HEK293T (cell line): Measurements from ENCODE around the gene DLEU7.

Experiments used
- CTCF ChIA-PET: fragments of 350-600 bp; formaldehyde crosslinking; extraction: SDS; loops from one replicate; lab custom pipeline; 2021; ENCODE audit warnings: antibody characterized with exemption, inconsistent platforms; lab: Yijun Ruan, JAX
- POLR2A ChIA-PET: fragments of 350-600 bp; formaldehyde crosslinking; extraction: SDS; loops from one replicate; lab custom pipeline; 2020; ENCODE audit warnings: antibody characterized with exemption, inconsistent platforms; lab: Yijun Ruan, JAX
- DNase-seq: peaks from one replicate; pipeline ENCODE4 v3.0.0; 2012; ENCODE audit warnings: mixed read lengths; ENCODE audit errors: extremely low spot score
- ARNT ChIP-seq: fragments of 450-650 bp; IDR thresholded peaks from 2 replicates; pipeline ENCODE4 v1.6.1; 2017; ENCODE audit warnings: mild to moderate bottlenecking
- BHLHE40 ChIP-seq: fragments of 450-650 bp; IDR thresholded peaks from 2 replicates; pipeline ENCODE4 v1.6.1; 2016; ENCODE audit warnings: mild to moderate bottlenecking, moderate library complexity, borderline replicate concordance
- CTBP1 ChIP-seq: fragments of 450-650 bp; IDR thresholded peaks from 2 replicates; pipeline ENCODE4 v1.6.1; 2016; ENCODE audit warnings: borderline replicate concordance
- ELF4 ChIP-seq: fragments of 450-650 bp; IDR thresholded peaks from 2 replicates; pipeline ENCODE4 v1.6.1; 2017; ENCODE audit warnings: antibody characterized with exemption
- FOXA1 ChIP-seq: fragments of 450-650 bp; IDR thresholded peaks from 2 replicates; pipeline ENCODE4 v1.6.1; 2016; ENCODE audit warnings: mild to moderate bottlenecking
- FOXK2 ChIP-seq: fragments of 450-650 bp; IDR thresholded peaks from 2 replicates; pipeline ENCODE4 v1.6.1; 2016; ENCODE audit warnings: mild to moderate bottlenecking
- FOXM1 ChIP-seq: fragments of 450-650 bp; IDR thresholded peaks from 2 replicates; pipeline ENCODE4 v1.6.1; 2017; ENCODE audit warnings: mild to moderate bottlenecking, borderline replicate concordance
- HDGF ChIP-seq: fragments of 450-650 bp; IDR thresholded peaks from 2 replicates; pipeline ENCODE4 v1.6.1; 2017; ENCODE audit warnings: antibody characterized with exemption, borderline replicate concordance
- L3MBTL2 ChIP-seq: fragments of 450-650 bp; conservative IDR thresholded peaks from 2 replicates; pipeline ENCODE4 v1.6.1; 2016; ENCODE audit warnings: mild to moderate bottlenecking
- LEF1 ChIP-seq: fragments of 450-650 bp; IDR thresholded peaks from 2 replicates; pipeline ENCODE4 v1.6.1; 2017; ENCODE audit warnings: mild to moderate bottlenecking, borderline replicate concordance
- NFRKB ChIP-seq: fragments of 450-650 bp; IDR thresholded peaks from 2 replicates; pipeline ENCODE4 v1.6.1; 2016; ENCODE audit warnings: mild to moderate bottlenecking, moderate library complexity
- SP1 ChIP-seq: fragments of 450-650 bp; IDR thresholded peaks from 2 replicates; pipeline ENCODE4 v1.6.1; 2017
- SUZ12 ChIP-seq: fragments of 450-650 bp; IDR thresholded peaks from 2 replicates; pipeline ENCODE4 v1.6.1; 2016; ENCODE audit warnings: mild to moderate bottlenecking
- TARDBP ChIP-seq: fragments of 450-650 bp; IDR thresholded peaks from 2 replicates; pipeline ENCODE4 v1.6.1; 2016
- ZNF384 ChIP-seq: fragments of 450-650 bp; IDR thresholded peaks from 2 replicates; pipeline ENCODE4 v1.6.1; 2016
- TF ChIP-seq, protein P1 (sequence below): fragments of 450-650 bp; IDR thresholded peaks from 2 replicates; pipeline ENCODE4 v1.6.1; 2016

DLEU7 gene

DNA sequence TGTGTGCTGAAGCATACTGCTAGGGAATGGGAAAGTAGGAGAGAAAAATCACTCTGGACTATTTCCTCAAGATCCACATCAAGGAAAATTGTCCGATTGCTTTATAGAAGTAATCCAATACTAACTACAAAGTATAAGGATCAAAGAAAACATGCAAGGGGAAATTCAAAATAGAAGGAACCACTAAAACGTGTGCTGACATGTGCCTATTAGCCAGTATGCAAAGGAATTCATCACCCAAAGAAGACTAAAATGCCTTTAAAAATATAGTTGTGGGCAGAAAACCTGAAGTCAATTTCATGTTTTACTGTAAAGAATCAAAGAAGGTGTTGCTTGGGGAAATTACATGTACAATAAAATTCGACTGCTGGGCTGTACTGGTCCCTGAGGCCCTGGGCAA, 14.3 kb downstream of the DLEU7 start:
- DNase-seq = no peak
- no peak for TF ChIP-seq FOXK2
- CTCF ChIA-PET = no interaction called here
- POLR2A ChIA-PET = no interaction called here

DNA sequence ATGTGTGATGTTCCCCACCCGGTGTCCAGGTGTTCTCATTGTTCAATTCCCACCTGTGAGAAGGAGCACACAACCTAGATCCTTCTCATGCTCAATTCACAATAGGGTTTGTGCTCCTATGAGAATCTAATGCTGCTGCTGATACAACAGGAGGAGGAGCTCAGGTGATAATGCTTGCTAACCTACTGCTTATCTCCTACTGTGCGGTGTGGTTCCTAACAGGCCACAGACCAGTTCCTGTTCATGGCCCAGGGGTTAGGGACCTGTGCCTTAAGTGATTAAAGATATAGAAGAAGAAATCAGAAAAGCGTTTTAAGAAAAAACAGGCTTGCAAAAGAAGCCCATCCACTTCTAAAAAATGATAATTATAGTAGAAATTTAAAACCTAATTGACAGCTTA, 17.5 kb downstream of the DLEU7 start:
- POLR2A ChIA-PET = no interaction called here
- no peak for DNase-seq
- TF ChIP-seq FOXM1 (no peak), L3MBTL2 (no peak), TARDBP (no peak), HDGF (no peak), FOXK2 (no peak), CTBP1 (no peak), NFRKB (no peak), FOXA1 (no peak), BHLHE40 (no peak), ELF4 (no peak)
- TF ChIP-seq, protein P1, sequence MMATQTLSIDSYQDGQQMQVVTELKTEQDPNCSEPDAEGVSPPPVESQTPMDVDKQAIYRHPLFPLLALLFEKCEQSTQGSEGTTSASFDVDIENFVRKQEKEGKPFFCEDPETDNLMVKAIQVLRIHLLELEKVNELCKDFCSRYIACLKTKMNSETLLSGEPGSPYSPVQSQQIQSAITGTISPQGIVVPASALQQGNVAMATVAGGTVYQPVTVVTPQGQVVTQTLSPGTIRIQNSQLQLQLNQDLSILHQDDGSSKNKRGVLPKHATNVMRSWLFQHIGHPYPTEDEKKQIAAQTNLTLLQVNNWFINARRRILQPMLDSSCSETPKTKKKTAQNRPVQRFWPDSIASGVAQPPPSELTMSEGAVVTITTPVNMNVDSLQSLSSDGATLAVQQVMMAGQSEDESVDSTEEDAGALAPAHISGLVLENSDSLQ = no peak
- CTCF ChIA-PET = no interaction called here

DNA sequence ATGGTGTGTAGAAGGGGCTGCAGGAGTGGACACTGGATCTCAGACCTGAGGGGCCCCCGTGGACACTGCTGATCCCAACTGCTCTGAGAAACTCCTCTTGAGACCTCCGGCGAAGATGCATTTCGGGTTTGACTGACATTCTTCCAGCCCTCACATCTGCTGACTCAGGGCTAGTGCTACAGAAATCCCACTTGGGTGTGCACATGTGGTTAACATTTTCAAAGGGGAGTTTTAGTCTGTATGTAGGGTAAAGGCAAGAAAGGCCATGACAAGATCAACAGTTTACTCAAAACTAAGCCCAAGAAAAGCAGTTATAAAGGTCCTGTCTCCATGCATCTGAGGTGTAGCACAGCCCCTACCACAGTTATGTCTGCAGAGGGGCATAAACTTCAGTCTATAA, 31.2 kb downstream of the DLEU7 start:
- no peak for DNase-seq
- TF ChIP-seq L3MBTL2 (no peak), FOXA1 (no peak), FOXK2 (no peak), ZNF384 (no peak), LEF1 (no peak), BHLHE40 (no peak), FOXM1 (no peak), SUZ12 (no peak), ELF4 (no peak), ARNT (no peak), HDGF (no peak)
- TF ChIP-seq, protein P1 = no peak
- CTCF ChIA-PET = no interaction called here
- POLR2A ChIA-PET = no interaction called here

DNA sequence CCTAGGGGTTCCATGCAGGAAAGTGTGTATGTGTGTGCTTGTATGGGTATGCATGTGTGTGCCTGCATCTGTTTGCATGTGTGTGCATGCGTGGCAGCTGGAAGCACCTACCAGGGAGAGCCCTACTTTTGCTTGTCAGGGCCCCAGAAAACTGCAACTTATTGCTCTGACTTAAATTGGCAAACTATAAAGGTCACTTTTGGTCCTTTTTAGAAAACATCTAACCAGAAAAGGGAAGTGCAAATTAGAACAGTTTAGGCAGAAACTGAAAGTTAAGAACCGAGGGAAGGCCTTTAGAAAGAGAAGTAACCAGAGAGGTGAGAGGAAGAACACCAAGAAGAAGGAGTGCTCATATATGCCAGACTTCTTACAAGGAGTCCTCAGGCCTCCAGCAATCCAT, 32.5 kb downstream of the DLEU7 start:
- ChIA-PET CTCF (no interaction called here), POLR2A (no interaction called here)
- no peak for DNase-seq

DNA sequence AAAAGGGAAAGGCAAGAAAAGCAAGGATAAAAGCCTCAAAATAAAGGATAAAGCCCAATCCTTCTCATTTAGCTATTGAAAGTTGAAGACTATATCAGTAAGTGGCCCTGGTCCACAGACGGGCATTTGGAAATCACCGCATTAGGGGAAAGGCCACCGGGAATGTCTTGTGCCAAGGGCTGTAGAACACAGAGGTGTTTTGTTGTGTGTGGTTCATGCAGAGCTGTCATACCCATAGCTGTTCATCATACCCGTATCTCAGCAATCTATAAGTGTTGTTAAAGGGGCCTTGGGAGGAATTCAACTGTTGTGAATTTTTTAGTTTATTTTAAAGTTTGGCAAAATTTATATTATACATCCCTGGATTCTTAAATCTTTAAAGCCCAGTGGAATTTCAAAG, 33.0 kb downstream of the DLEU7 start:
- TF ChIP-seq CTBP1 = no peak
- no peak for TF ChIP-seq SUZ12
- no peak for TF ChIP-seq FOXA1
- TF ChIP-seq HDGF = no peak
- no peak for TF ChIP-seq ELF4
- no peak for TF ChIP-seq FOXK2
- no peak for TF ChIP-seq LEF1
- no peak for TF ChIP-seq L3MBTL2
- no peak for TF ChIP-seq BHLHE40
- TF ChIP-seq TARDBP = no peak
- no peak for TF ChIP-seq SP1
- no peak for TF ChIP-seq ARNT
- no peak for TF ChIP-seq FOXM1
- ChIA-PET POLR2A (no interaction called here), CTCF (no interaction called here)
- DNase-seq = no peak

More for the DNA sequence above, 32.5 kb downstream of the DLEU7 start:
- TF ChIP-seq ZNF384 = no peak
- no peak for TF ChIP-seq HDGF
- TF ChIP-seq FOXK2 = no peak

DNA sequence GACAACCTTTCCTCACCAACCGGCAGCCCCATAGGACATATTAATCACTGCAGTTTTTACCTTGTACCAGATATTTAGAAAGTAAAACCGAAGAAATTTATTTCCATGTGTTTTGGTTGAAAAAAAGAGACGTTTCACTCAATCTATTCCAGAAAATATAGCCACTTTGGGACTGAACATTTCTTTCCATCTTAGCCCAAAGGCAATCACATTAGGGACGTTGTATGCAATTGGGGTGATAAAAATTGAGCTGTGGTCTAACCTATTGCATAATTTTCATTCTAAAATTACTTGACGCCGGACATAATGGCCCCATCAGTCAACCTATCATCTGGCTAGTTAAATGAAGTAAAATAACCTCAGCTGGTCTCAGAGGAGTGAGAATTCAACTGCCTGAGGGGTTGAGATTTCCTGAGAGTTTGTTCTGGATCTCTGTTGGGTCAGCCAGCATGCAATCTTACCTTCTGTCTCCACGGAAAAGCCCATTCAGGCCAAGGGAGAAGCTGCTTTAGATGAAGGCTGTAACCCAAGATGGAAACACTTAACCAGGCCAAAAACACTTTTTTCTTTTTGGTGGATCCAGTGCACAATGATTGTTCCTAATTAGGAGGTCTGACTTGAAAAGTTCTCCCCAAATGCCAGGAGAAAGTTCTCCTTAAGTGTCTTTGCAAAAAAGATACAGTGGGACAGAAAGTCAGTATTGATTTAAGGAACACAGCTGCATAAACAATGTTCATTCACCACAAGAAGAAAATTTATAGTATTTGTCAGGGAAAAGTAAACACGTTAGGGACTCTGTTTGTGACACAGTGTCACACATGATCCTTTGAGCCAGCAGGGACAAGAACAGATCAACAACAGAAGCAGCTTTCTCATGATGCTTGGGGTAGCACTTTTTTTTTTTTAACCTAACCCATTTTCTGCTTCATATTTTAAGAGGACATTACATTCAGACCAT, 34.1 kb downstream of the DLEU7 start:
- no peak for DNase-seq
- TF ChIP-seq ZNF384 (0 out of 2 replicates have a peak, but pooled peaks have one; percentile 20), L3MBTL2 (no peak)
- TF ChIP-seq, protein P1 = peak; percentile 27; the same call in 1 of the 2 replicates
- CTCF ChIA-PET = interaction anchor here (0.6 kb wide), 1 partner anchor 12 kb away, joined by 4 read pairs; no protein-coding TSS in a partner anchor
- POLR2A ChIA-PET = no interaction called here

DNA sequence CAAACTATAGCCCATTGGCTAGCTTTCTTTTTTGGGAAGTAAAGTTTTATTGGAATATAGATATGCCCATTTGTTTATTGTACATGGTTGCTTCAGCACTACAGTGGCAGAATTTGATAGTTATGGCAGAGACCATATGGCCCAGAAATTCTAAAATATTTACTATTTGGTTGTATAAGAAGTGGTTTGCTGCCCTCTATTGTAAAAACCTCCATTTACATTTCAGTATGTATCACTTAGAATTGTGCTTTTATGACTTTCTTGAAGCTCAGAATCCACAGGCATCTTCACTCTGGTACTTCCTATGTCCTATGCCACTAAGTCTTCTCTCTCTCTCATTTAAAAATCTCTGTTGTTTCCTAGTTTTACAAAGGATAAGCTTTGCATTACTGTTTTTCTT, 37.7 kb downstream of the DLEU7 start:
- ChIA-PET POLR2A (interaction anchor here (1.0 kb wide), 1 partner anchor 10 kb away, joined by 3 read pairs; no protein-coding TSS in a partner anchor), CTCF (no interaction called here)
- no peak for DNase-seq
- TF ChIP-seq HDGF = no peak
- no peak for TF ChIP-seq NFRKB
- no peak for TF ChIP-seq FOXM1
- TF ChIP-seq SP1 = no peak
- TF ChIP-seq ARNT = no peak
- TF ChIP-seq FOXK2 = no peak
- no peak for TF ChIP-seq FOXA1
- no peak for TF ChIP-seq L3MBTL2
- no peak for TF ChIP-seq ELF4
- TF ChIP-seq ZNF384 = no peak
- no peak for TF ChIP-seq TARDBP
- no peak for TF ChIP-seq BHLHE40
- no peak for TF ChIP-seq CTBP1
- TF ChIP-seq LEF1 = no peak
- TF ChIP-seq, protein P1 = no peak
- no peak for TF ChIP-seq SUZ12
